ENCODE data around the gene RGS6.

RGS6 gene

DNA sequence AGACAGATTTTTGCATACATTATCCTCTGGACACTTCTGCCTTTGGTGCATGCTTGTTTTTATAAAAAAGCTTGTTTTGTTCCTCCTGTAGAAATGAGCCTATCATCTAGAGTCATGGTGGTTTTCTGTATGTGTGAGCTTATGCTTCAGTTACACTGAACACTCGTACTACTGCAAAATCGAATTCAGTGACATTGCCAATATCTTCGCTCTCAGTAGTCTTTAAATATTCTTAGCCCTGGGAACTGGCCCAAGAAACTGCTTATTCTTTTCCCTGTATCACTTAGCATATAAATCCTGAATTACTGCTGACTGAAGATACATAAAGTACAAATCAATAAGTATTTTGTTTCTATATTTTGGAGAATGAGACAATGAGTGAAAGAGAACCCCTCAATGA, 70.5 kb downstream of the RGS6 start:
- TF ChIP-seq, protein P1, sequence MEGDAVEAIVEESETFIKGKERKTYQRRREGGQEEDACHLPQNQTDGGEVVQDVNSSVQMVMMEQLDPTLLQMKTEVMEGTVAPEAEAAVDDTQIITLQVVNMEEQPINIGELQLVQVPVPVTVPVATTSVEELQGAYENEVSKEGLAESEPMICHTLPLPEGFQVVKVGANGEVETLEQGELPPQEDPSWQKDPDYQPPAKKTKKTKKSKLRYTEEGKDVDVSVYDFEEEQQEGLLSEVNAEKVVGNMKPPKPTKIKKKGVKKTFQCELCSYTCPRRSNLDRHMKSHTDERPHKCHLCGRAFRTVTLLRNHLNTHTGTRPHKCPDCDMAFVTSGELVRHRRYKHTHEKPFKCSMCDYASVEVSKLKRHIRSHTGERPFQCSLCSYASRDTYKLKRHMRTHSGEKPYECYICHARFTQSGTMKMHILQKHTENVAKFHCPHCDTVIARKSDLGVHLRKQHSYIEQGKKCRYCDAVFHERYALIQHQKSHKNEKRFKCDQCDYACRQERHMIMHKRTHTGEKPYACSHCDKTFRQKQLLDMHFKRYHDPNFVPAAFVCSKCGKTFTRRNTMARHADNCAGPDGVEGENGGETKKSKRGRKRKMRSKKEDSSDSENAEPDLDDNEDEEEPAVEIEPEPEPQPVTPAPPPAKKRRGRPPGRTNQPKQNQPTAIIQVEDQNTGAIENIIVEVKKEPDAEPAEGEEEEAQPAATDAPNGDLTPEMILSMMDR (IDR thresholded peaks at IDR 0.05; ENCODE audit: low read depth, low read length, poor library complexity, severe bottlenecking): no peak
- no peak for TF ChIP-seq EZH2phosphoT487 (IDR thresholded peaks at IDR 0.05; ENCODE audit: borderline replicate concordance, low read length)
- H3F3A ChIP-seq (ENCODE audit: control insufficient read depth, insufficient read depth): no peaks in the 10 kb centered on the region
- no peaks in the 10 kb centered on the region for H3K9me3 ChIP-seq (ENCODE audit: control insufficient read depth, insufficient read depth, low read length)
- H3K36me3 ChIP-seq (ENCODE audit: control insufficient read depth, low read length): no peaks in the 10 kb centered on the region
- no peak overlapping the region for H3K4me3 ChIP-seq (ENCODE audit: low read length)
- H3K27ac ChIP-seq (ENCODE audit: low read depth, low read length): no peak overlapping the region
- H3K27me3 ChIP-seq (ENCODE audit: control insufficient read depth, low read length): no peaks in the 10 kb centered on the region
- no peaks in the 10 kb centered on the region for H3K79me2 ChIP-seq (ENCODE audit: control insufficient read depth, low read length)
- no peak overlapping the region for H3K4me2 ChIP-seq (ENCODE audit: low read length)
- H4K20me1 ChIP-seq (ENCODE audit: control insufficient read depth, insufficient read depth, low read depth, low read length): no peaks in the 10 kb centered on the region
- no peaks in the 10 kb centered on the region for H3K4me1 ChIP-seq (ENCODE audit: control insufficient read depth, low read length)
- no peaks in the 10 kb centered on the region for H3K9me2 ChIP-seq (replicated peaks; ENCODE audit: control insufficient read depth, low read length)

GRCh38 chr14:72008666-72009065, 76.4 kb downstream of the RGS6 start:
- H3K4me1 ChIP-seq (ENCODE audit: control insufficient read depth, low read length): no peaks in the 10 kb centered on the region
- no peak for TF ChIP-seq EZH2phosphoT487 (IDR thresholded peaks at IDR 0.05; ENCODE audit: borderline replicate concordance, low read length)
- TF ChIP-seq, protein P1 (IDR thresholded peaks at IDR 0.05; ENCODE audit: low read depth, low read length, poor library complexity, severe bottlenecking): no peak
- H3K4me3 ChIP-seq (ENCODE audit: low read length): no peak overlapping the region
- no peak overlapping the region for H3K27ac ChIP-seq (ENCODE audit: low read depth, low read length)
- H3K36me3 ChIP-seq (ENCODE audit: control insufficient read depth, low read length): no peaks in the 10 kb centered on the region
- H4K20me1 ChIP-seq (ENCODE audit: control insufficient read depth, insufficient read depth, low read depth, low read length): no peaks in the 10 kb centered on the region
- H3K27me3 ChIP-seq (ENCODE audit: control insufficient read depth, low read length): no peaks in the 10 kb centered on the region
- H3K79me2 ChIP-seq (ENCODE audit: control insufficient read depth, low read length): no peaks in the 10 kb centered on the region
- H3K9me2 ChIP-seq (replicated peaks; ENCODE audit: control insufficient read depth, low read length): no peaks in the 10 kb centered on the region
- no peaks in the 10 kb centered on the region for H3K9me3 ChIP-seq (ENCODE audit: control insufficient read depth, insufficient read depth, low read length)
- H3K4me2 ChIP-seq (ENCODE audit: low read length): no peak overlapping the region
- no peaks in the 10 kb centered on the region for H3F3A ChIP-seq (ENCODE audit: control insufficient read depth, insufficient read depth)

DNA sequence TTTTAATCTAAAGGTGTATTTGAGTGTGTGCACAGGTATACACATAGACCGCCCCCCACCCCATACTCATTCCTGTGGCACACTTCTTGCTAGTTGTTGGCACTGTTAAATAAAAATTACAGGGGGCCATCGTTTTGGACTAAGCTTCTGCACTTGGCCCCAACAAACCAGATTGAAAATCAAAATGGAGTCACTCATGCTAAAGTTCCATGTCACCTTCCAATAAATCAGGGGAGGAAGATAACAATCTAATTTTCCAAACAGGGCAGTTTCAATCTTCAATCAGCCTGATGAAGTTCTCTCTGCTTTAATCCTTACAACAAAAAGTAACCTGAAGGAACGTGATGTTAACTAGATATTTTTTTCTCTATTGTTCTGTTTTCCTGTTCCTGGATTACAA, 78.2 kb downstream of the RGS6 start:
- H3K4me2 ChIP-seq (ENCODE audit: low read length): no peak overlapping the region
- TF ChIP-seq EZH2phosphoT487 (IDR thresholded peaks at IDR 0.05; ENCODE audit: borderline replicate concordance, low read length): no peak
- TF ChIP-seq, protein P1 (IDR thresholded peaks at IDR 0.05; ENCODE audit: low read depth, low read length, poor library complexity, severe bottlenecking): no peak
- no peaks in the 10 kb centered on the region for H4K20me1 ChIP-seq (ENCODE audit: control insufficient read depth, insufficient read depth, low read depth, low read length)
- no peaks in the 10 kb centered on the region for H3K9me2 ChIP-seq (replicated peaks; ENCODE audit: control insufficient read depth, low read length)
- no peaks in the 10 kb centered on the region for H3K36me3 ChIP-seq (ENCODE audit: control insufficient read depth, low read length)
- H3K4me1 ChIP-seq (ENCODE audit: control insufficient read depth, low read length): no peaks in the 10 kb centered on the region
- H3K9me3 ChIP-seq (ENCODE audit: control insufficient read depth, insufficient read depth, low read length): no peaks in the 10 kb centered on the region
- H3K27me3 ChIP-seq (ENCODE audit: control insufficient read depth, low read length): no peaks in the 10 kb centered on the region
- H3F3A ChIP-seq (ENCODE audit: control insufficient read depth, insufficient read depth): no peaks in the 10 kb centered on the region
- no peak overlapping the region for H3K27ac ChIP-seq (ENCODE audit: low read depth, low read length)
- H3K4me3 ChIP-seq (ENCODE audit: low read length): no peak overlapping the region
- no peaks in the 10 kb centered on the region for H3K79me2 ChIP-seq (ENCODE audit: control insufficient read depth, low read length)

Data from DOHH2 (cell line).